ENCODE data around the gene SRGAP1. TPM values are rescaled to one million over a fixed set of nuclear protein-coding genes. Genes with fewer than 3 reads are reported as not detected.

The SRGAP1 gene
- total RNA-seq, 1 experiment from 2014 or later: 10.7 TPM

- DNase-seq (ENCODE audit: extremely low read depth, low read depth): no peak
These were observed 56.7 kb downstream of the SRGAP1 start for GRCh38 chr12:63900922-63901793.

DNA sequence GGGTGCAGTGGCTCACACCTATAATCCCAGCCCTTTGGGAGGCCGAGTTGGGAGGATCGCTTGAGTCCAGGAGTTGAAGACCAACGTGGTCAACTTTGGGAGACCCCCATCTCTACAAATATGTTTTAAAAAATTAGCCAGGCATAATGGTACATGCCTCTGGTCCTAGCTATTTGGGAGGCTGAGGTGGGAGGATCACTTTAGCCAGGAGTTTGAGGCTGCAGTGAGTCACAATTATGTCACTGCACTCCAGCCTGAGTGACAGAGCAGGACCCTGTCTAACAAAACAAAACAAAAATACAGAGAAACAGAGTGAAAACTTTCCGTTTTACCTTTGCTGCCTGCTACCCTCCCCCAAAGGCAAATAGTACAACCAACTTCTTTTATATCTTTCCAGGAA lies 60.2 kb downstream of the SRGAP1 start:
- DNase-seq (ENCODE audit: extremely low read depth, low read depth): no peak

- DNase-seq (ENCODE audit: extremely low read depth, low read depth): no peak
These were observed 61.0 kb downstream of the SRGAP1 start for GRCh38 chr12:63905544-63905943.

GRCh38 chr12:63906876-63907275 lies 62.4 kb downstream of the SRGAP1 start:
- DNase-seq (ENCODE audit: extremely low read depth, low read depth): no peak

- DNase-seq (ENCODE audit: extremely low read depth, low read depth): no peak
These were observed 63.1 kb downstream of the SRGAP1 start for GRCh38 chr12:63907561-63907960.

- no peak for DNase-seq (ENCODE audit: extremely low read depth, low read depth)
These were observed 65.2 kb downstream of the SRGAP1 start for GRCh38 chr12:63909746-63910145.

DNA sequence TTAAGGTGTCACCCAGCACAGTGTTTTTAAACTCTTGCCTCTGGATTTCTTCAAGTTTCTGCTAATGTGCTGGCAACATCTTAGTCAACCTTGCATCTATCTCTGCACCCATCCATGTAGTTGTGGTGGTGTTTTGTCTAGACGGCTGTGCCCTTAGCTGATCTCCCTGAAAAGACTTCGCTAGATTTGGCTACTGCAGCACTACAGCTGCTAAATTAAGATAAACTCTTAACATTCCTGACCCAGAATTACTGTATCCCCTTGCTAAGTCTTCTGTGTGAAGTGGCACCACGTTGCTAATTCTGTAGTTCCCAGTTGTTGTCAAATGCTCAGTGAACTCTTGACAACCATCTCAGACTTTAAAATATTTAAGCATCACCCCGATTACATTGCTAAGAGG lies 66.8 kb downstream of the SRGAP1 start:
- no peak for DNase-seq (ENCODE audit: extremely low read depth, low read depth)

- no peak for DNase-seq (ENCODE audit: extremely low read depth, low read depth)
These were observed 68.2 kb downstream of the SRGAP1 start for GRCh38 chr12:63912651-63913050.

- DNase-seq (ENCODE audit: extremely low read depth, low read depth): no peak
These were observed 69.4 kb downstream of the SRGAP1 start for GRCh38 chr12:63913929-63914328.

GRCh38 chr12:63915105-63915800 lies 70.8 kb downstream of the SRGAP1 start:
- peak; percentile 51 for DNase-seq (ENCODE audit: extremely low read depth, low read depth)

- DNase-seq (ENCODE audit: extremely low read depth, low read depth): peak; percentile 59
These were observed 72.3 kb downstream of the SRGAP1 start for GRCh38 chr12:63916561-63917476.

DNA sequence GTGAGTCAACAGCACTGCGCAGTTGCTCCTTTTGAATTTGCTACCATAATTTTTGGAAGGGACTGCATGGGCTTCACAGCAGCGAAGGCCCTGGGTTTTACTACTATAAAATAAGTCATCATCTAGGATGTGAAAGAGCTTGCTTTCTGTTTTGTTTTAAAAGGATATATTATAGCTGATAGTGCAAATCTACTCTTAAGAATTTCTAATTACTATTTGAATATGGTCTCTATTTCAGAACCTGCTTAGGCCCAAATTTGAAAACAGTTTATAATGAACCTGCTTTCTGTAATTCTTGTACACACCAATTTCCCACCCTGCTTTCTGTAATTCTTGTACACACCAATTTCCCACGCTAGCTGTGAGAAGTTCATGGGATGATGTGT lies 73.0 kb downstream of the SRGAP1 start:
- no peak for DNase-seq (ENCODE audit: extremely low read depth, low read depth)

DNA sequence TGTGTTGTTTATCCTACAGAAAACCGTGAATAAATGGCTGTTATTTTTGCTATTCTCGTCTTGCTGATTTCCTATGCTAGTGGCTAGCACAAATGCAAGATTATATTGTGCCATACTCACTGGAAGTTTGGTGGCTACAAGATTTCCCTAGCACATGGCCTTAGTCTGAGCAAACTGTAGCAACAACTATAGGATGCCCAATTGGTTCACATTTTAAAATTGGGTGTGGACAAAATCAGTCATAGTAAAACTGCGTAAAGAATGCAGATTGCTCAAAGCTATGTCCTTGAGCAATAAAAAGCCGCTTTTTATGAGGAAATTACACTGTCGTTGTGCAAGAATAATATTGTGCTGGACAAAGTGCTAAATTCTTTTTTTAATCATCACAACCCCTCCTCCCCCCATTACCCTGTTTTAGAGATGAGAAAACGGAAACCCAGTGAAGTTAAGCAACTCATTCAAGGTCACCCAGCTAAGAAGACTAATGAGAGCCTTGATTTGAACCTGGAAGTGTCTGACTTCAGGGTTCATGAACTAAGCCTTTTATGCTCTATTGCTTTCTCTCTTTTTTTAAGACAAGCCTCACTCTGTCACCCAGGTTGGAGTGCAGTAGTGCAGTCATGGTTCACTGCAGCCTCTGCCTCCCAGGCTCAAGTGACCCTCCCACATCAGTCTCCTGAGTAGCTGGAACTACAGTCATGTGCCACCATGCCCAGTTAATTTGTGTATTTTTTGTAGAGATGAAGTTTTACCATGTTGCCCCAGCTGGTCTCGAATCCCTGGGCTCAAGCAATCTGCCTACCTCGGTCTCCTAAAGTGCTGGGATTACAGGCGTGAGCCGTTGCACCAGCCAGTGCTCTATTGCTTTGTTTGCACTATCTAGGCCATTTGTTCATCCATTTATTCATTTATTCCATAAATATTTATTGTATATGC lies 73.6 kb downstream of the SRGAP1 start:
- DNase-seq (ENCODE audit: extremely low read depth, low read depth): peak; percentile 99

DNA sequence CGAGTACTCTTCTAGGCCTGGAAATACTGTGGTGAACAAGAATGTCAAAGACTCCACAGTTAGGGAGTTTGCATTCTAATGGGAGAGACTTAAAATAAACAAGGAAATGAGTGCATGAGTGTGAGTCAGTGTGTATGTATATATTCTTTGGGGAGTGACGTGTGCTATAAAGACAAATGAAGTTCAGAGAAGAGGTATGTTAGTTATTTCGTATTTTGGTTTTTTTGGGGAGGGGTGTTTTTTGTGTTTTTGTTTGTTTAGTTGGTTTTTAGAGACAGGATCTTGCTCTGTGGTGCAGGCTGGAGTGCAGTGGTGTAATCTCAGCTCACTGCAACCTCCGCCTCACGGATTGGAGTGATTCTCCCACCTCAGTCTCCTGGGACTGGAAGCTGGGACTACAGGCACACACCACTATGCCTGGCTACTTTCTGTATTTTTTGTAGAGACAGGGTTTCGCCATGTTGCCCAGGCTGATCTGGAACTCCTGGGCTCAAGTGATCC lies 74.3 kb downstream of the SRGAP1 start:
- DNase-seq (ENCODE audit: extremely low read depth, low read depth): peak; percentile 97

- no peak for DNase-seq (ENCODE audit: extremely low read depth, low read depth)
These were observed 75.3 kb downstream of the SRGAP1 start for GRCh38 chr12:63919756-63920155.

DNA sequence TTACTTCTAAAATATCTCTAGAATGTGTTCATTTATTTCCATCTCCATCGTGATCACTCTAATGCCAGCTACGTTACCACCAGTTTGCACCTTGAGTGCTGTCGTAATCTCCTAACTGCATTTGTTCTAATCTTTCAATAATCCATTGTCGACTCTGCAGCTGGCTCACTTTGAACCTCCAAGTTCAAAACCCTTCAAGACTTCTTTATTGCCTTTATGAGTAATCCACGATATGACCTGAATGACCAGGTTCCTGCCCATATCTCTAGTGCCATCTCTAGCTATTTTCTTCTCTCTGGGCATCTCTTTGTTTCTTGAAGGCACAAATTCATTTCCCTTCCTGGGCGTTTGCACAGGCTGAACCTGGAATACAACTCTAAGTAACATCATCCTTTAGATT lies 76.7 kb downstream of the SRGAP1 start:
- DNase-seq (ENCODE audit: extremely low read depth, low read depth): no peak

- DNase-seq (ENCODE audit: extremely low read depth, low read depth): peak; percentile 80
These were observed 78.0 kb downstream of the SRGAP1 start for GRCh38 chr12:63922474-63922873.

DNA sequence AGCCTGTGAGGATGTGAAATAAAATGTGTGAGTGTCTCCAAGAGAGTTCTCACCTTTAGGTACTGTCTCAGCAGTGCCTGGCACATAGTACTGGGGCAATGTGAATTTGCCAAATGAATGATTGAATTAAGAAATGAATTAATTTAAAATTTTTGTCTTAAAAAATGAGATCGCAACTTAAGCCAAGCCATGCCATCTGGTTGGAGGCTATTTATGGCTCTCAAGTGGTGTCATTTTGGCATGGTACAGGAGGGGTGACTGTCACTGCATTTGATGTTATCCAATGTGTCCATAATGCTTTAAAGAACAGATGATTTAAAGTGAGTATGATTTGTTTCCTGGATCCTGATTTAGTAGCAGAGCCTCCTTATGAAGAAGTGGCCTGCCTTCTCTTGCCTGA lies 80.3 kb downstream of the SRGAP1 start:
- DNase-seq (ENCODE audit: extremely low read depth, low read depth): no peak

DNA sequence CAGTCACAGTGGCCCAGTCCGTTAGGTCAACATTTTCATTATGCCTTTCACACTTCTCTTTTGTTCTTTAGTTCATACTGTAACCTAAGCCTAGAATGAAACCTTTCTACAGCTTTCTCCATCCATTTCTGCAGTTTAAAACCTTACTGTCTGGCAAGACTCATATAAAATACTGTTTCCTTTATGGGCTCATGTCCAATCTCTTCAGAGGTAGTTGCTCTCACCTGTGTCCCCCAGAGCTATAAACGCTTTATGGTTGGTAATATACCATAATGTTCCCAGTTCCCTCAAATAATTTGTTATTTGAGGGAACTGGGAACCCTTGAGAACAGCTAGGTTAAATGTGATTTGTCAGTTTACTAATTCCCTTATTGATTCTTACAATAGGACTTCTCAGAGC lies 83.0 kb downstream of the SRGAP1 start:
- no peak for DNase-seq (ENCODE audit: extremely low read depth, low read depth)

GRCh38 chr12:63928305-63928704 lies 83.8 kb downstream of the SRGAP1 start:
- no peak for DNase-seq (ENCODE audit: extremely low read depth, low read depth)

All from NCI-H460 (cell line).